ENCODE results near the gene SLC44A1. TPM values are rescaled to one million over a fixed set of nuclear protein-coding genes. Genes with fewer than 3 reads are reported as not detected.

SLC44A1 gene
- total RNA-seq, 4 donors from 2014 or later = 25.7 to 37.8 (median 28.3) TPM

- Histone ChIP-seq H3K4me3 (no peak overlapping the region), H3K27me3 (no peaks in the 10 kb centered on the region), H3K27ac (replicated peaks in 1 of 4) (no peak overlapping the region), H3K4me1 (peaks cover 3 to 7% (median 5%) of the 10 kb centered on the region in 4 donors), H3K9me3 (no peaks in the 10 kb centered on the region), H3K36me3 (no peaks in the 10 kb centered on the region)
- intact Hi-C loops (cut with DNase I) = no loop called here
- no peak for TF ChIP-seq EP300 (IDR thresholded peaks at IDR 0.05)
- TF ChIP-seq POLR2AphosphoS5 (IDR thresholded peaks at IDR 0.05) = no peak
- TF ChIP-seq POLR2A (IDR thresholded peaks at IDR 0.05; ENCODE audit: low read depth) = no peak
- no peak for TF ChIP-seq CTCF (IDR thresholded peaks at IDR 0.05)
- DNase-seq (ENCODE audit: extremely low spot score) = no peak
- WGBS = 95% methylated on average over 8 of the region's 8 CpGs
Measured at GRCh38 chr9:105443121-105443520, 198.7 kb downstream of the SLC44A1 start.

GRCh38 chr9:105444130-105444529, 199.7 kb downstream of the SLC44A1 start:
- H3K9me3 ChIP-seq = no peaks in the 10 kb centered on the region
- intact Hi-C loops (cut with DNase I) = no loop called here
- no peak overlapping the region for H3K27ac ChIP-seq (replicated peaks in 1 of 4)
- H3K4me1 ChIP-seq = peaks cover 6 to 15% (median 14%) of the 10 kb centered on the region in 4 donors
- H3K4me3 ChIP-seq = no peak overlapping the region
- TF ChIP-seq POLR2A (IDR thresholded peaks at IDR 0.05; ENCODE audit: low read depth) (no peak), POLR2AphosphoS5 (IDR thresholded peaks at IDR 0.05) (no peak), CTCF (IDR thresholded peaks at IDR 0.05) (no peak), EP300 (IDR thresholded peaks at IDR 0.05) (no peak)
- no peak for DNase-seq (ENCODE audit: extremely low spot score)
- H3K36me3 ChIP-seq = no peaks in the 10 kb centered on the region
- H3K27me3 ChIP-seq = no peaks in the 10 kb centered on the region
- WGBS = 66% methylated on average over 4 of the region's 4 CpGs

DNA sequence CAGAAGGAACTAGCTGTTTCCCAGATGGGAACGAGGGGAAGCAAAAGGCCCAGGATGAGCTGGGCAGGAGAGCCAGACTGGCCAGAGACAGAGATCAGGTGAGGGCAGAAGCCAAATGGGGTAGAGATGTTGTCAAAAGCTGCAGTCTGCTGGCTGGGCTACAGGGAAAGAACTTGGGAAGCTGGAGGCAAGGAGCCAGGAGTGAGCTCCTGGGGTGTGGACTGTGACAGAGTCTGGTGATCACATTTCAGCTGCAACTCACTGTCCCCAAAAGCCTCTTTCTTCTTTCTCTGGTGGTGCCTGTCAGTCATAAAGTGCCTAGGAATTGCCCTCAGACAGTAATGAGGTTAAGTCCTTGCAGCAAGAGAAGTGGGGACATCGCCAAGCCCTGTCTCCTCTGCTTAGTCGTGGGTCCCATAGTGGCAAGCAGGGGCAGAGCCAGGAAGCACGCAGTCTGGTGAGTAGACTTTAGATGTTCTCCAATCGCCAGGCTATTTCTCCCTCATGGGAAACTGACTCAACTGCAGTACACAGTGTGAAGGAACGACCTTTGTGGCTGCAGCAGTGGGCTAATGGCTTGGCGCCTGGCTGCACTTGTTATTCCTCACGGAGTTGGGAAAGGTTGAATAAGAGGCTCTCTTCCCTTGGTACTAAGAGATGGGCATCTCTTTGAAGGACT, 200.9 kb downstream of the SLC44A1 start:
- peaks cover 10 to 26% (median 21%) of the 10 kb centered on the region in 4 donors for H3K4me1 ChIP-seq
- no peaks in the 10 kb centered on the region for H3K36me3 ChIP-seq
- TF ChIP-seq POLR2A (IDR thresholded peaks at IDR 0.05; ENCODE audit: low read depth) = no peak
- 79% methylated on average over 8 of the region's 8 CpGs for WGBS
- no peak for DNase-seq (ENCODE audit: extremely low spot score)
- no peak overlapping the region for H3K4me3 ChIP-seq
- H3K27ac ChIP-seq (replicated peaks in 1 of 4) = no peak overlapping the region
- H3K27me3 ChIP-seq = no peaks in the 10 kb centered on the region
- H3K9me3 ChIP-seq = no peaks in the 10 kb centered on the region
- intact Hi-C loops (cut with DNase I) = no loop called here

DNA sequence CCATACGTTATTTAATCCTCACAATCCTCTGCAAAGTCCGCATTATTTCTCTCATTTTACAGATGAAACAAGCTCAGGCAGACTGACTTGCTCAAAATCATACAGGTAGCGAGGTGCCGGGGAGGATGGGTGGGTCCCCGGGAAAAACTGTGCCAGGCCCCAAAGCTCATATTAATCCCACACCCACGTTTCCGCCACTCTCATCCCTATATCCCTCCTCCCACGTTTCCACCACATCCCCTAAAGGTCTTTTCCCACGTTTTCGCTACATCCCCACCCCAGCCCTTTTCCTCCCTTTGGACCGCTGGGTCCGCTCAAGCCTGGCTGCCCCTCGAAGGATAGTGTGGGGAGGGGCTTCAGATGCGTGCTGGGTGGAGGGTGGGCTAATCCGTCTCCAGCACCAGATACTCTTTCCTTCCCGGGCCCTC, 202.9 kb downstream of the SLC44A1 start:
- H3K27ac ChIP-seq (replicated peaks in 1 of 4) = peak overlapping the region; percentile 79 to 85 (median 82)
- intact Hi-C loops (cut with DNase I) = no loop called here

GRCh38 chr9:105447814-105448812, 203.7 kb downstream of the SLC44A1 start, which contains the start of gene FSD1L:
Gene FSD1L (plus strand): TSS chr9:105448034. CDS start chr9:105448221, 187 bp downstream.
- intact Hi-C loops (cut with DNase I) = no loop called here
- Histone ChIP-seq H3K9me3 (no peaks in the 10 kb centered on the region), H3K4me3 (peak within 1 kb of the TSS; percentile 88 to 99 (median 94)), H3K4me1 (peaks cover 10 to 36% (median 26%) of the 10 kb centered on the region in 4 donors), H3K27me3 (no peaks in the 10 kb centered on the region), H3K36me3 (no peaks in the 10 kb centered on the region), H3K27ac (replicated peaks in 1 of 4) (peak within 1 kb of the TSS; percentile 79 to 85 (median 82))
- DNase-seq (ENCODE audit: extremely low spot score) = peak; percentile 95
- peak; percentile 53 for TF ChIP-seq POLR2A (IDR thresholded peaks at IDR 0.05; ENCODE audit: low read depth)
- no peak for TF ChIP-seq EP300 (IDR thresholded peaks at IDR 0.05)
- TF ChIP-seq POLR2AphosphoS5 (IDR thresholded peaks at IDR 0.05) = peak; percentile 81 to 86
- peak; percentile 22 to 44 (median 22) for TF ChIP-seq CTCF (IDR thresholded peaks at IDR 0.05)
- WGBS = 2% methylated on average over 28 of the region's 87 CpGs

More for the DNA sequence above, 202.9 kb downstream of the SLC44A1 start:
- H3K4me3 ChIP-seq = peak overlapping the region; percentile 88 to 99 (median 94)
- H3K36me3 ChIP-seq = no peaks in the 10 kb centered on the region
- TF ChIP-seq EP300 (IDR thresholded peaks at IDR 0.05) (no peak), POLR2AphosphoS5 (IDR thresholded peaks at IDR 0.05) (no peak), POLR2A (IDR thresholded peaks at IDR 0.05; ENCODE audit: low read depth) (no peak)
- H3K4me1 ChIP-seq = peaks cover 10 to 36% (median 26%) of the 10 kb centered on the region in 4 donors
- H3K27me3 ChIP-seq = no peaks in the 10 kb centered on the region
- 21% methylated on average over 16 of the region's 16 CpGs for WGBS
- no peak for DNase-seq (ENCODE audit: extremely low spot score)
- H3K9me3 ChIP-seq = no peaks in the 10 kb centered on the region

All from esophagus muscularis mucosa (tissue), 4 donors.